Measurements from ENCODE around the gene OOSP1. TPM values are rescaled to one million over a fixed set of nuclear protein-coding genes. Genes with fewer than 3 reads are reported as not detected.

The OOSP1 gene
- total and polyA plus RNA-seq, 2 of the 8 experiments (the other 6 are each of a cell fraction or from before 2014, with no cell fraction given): not detected

GRCh38 chr11:59967677-59968394 lies 29.6 kb downstream of the OOSP1 start:
- Histone ChIP-seq H3K27me3 (replicated peaks in 1 of 4; ENCODE audit: control insufficient read depth in 3 of 4, extremely low read depth in 1 of 4, insufficient read depth in 3 of 4, low read length in 3 of 4) (no peaks in the 10 kb centered on the region), H2AK5ac (ENCODE audit: low read depth, low read length) (no peak overlapping the region), H2BK120ac (replicated peaks; ENCODE audit: low read depth, low read length) (no peak overlapping the region), H3K56ac (replicated peaks; ENCODE audit: insufficient read length, low read depth, low read length) (no peak overlapping the region), H3K23me2 (ENCODE audit: low read depth, low read length) (no peaks in the 10 kb centered on the region), H3K4ac (replicated peaks; ENCODE audit: insufficient read length, low read depth, low read length) (no peak overlapping the region), H3K36me3 (ENCODE audit: control insufficient read depth in 2 of 4, insufficient read depth in 4 of 4, low read length in 3 of 4) (no peaks in the 10 kb centered on the region), H4K8ac (ENCODE audit: extremely low read depth, insufficient read depth, low read length) (no peak overlapping the region), H3K27ac (ENCODE audit: low read depth, low read length) (no peak overlapping the region), H4K20me1 (replicated peaks in 1 of 2; ENCODE audit: control insufficient read depth in 1 of 2, insufficient read depth in 2 of 2, low read length in 2 of 2) (no peaks in the 10 kb centered on the region), H4K91ac (replicated peaks; ENCODE audit: insufficient read length, low read length) (no peak overlapping the region), H3K9ac (replicated peaks in 1 of 4; ENCODE audit: extremely low read depth in 1 of 4, low read depth in 3 of 4, low read length in 3 of 4) (no peak overlapping the region), H2AFZ (ENCODE audit: low read length) (no peak overlapping the region), H2BK5ac (ENCODE audit: low read depth, low read length) (no peak overlapping the region), H3K23ac (ENCODE audit: insufficient read length) (no peak overlapping the region), H3K14ac (ENCODE audit: insufficient read length) (no peak overlapping the region), H3K79me1 (ENCODE audit: low read depth, low read length) (no peaks in the 10 kb centered on the region), H3K4me1 (replicated peaks in 1 of 4; ENCODE audit: control insufficient read depth in 3 of 4, insufficient read depth in 4 of 4, low read length in 3 of 4) (peaks cover 0 to 4% (median 0%) of the 10 kb centered on the region in 4 experiments; a peak in 1 of 7 replicates), H2BK12ac (ENCODE audit: low read depth, low read length) (no peak overlapping the region), H4K5ac (ENCODE audit: insufficient read length, low read depth, low read length) (no peak overlapping the region), H3K9me3 (ENCODE audit: insufficient read depth in 2 of 2, low read depth in 1 of 2, low read length in 1 of 2) (no peaks in the 10 kb centered on the region), H2BK20ac (ENCODE audit: low read length) (no peak overlapping the region), H2BK15ac (ENCODE audit: low read length) (no peak overlapping the region), H3K4me3 (ENCODE audit: extremely low read depth in 1 of 4, insufficient read depth in 2 of 4, low read depth in 3 of 4, low read length in 4 of 4) (no peak overlapping the region), H3K4me2 (ENCODE audit: insufficient read depth in 1 of 2, low read depth in 2 of 2, low read length in 2 of 2) (no peak overlapping the region), H3K79me2 (ENCODE audit: control insufficient read depth in 1 of 2, insufficient read depth in 2 of 2, low read length in 2 of 2) (no peaks in the 10 kb centered on the region), H3K18ac (ENCODE audit: extremely low read depth, low read length) (no peak overlapping the region)
- no peak for DNase-seq (ENCODE audit: low read depth in 1 of 2, low spot score in 2 of 2)
- FAIRE-seq: no peak
- ChIA-PET POLR2A (ENCODE audit: partially characterized antibody) (no interaction called here), CTCF (ENCODE audit: partially characterized antibody) (no interaction called here)
- WGBS, 2 experiments (ENCODE audit: extremely low coverage in 1 of 2, insufficient coverage in 1 of 2, insufficient read length in 1 of 2, insufficient replicate concordance in 2 of 2, low coverage in 1 of 2, low lambda C conversion rate in 2 of 2, missing lambda C conversion rate in 1 of 2): 88% methylated on average over 3 of the region's 3 CpGs; no CpG with 5 or more reads in 1 of the 2 experiments
- TF ChIP-seq TAF7 (optimal IDR thresholded peaks at IDR 0.05; ENCODE audit: borderline replicate concordance, low read depth, low read length) (no peak), CBX5 (IDR thresholded peaks at IDR 0.05; ENCODE audit: low read depth, low read length) (no peak), EZH2 (IDR thresholded peaks at IDR 0.05; ENCODE audit: low read depth, low read length, severe bottlenecking) (no peak), GABPA (IDR thresholded peaks at IDR 0.05; ENCODE audit: borderline replicate concordance, insufficient read depth, low read length) (no peak), HDAC2 (IDR thresholded peaks at IDR 0.05; ENCODE audit: borderline replicate concordance in 1 of 2, low read depth in 2 of 2, low read length in 2 of 2) (no peak), RNF2 (IDR thresholded peaks at IDR 0.05; ENCODE audit: borderline replicate concordance, low read depth, low read length, missing control alignments, poor library complexity, severe bottlenecking) (no peak), SRF (IDR thresholded peaks at IDR 0.05; ENCODE audit: low read depth, low read length) (no peak), PHF8 (conservative IDR thresholded peaks at IDR 0.05; ENCODE audit: low read depth, low read length) (no peak), BCL11A (IDR thresholded peaks at IDR 0.05; ENCODE audit: low read depth in 2 of 2, low read length in 2 of 2) (no peak), TBP (IDR thresholded peaks at IDR 0.05; ENCODE audit: low read depth, low read length) (no peak), SIN3A (conservative IDR thresholded peaks at IDR 0.05 in 1 of 2, IDR thresholded peaks at IDR 0.05 in 1 of 2; ENCODE audit: low read depth in 1 of 2, low read length in 2 of 2) (no peak), CBX8 (IDR thresholded peaks at IDR 0.05; ENCODE audit: borderline replicate concordance, low read depth, low read length) (no peak)

Data from H1 (cell line).